Mesothelial cell of epicardium (in vitro differentiated cells): ENCODE results near the gene HSPA12B. TPM values are rescaled to one million over a fixed set of nuclear protein-coding genes. Genes with fewer than 3 reads are reported as not detected.

Experiments
- total RNA-seq: library from RNA; stranded (reverse); gene quantifications from 3 replicates; pipeline ENCODE4 v1.2.1, GENCODE V29; 2021

The HSPA12B gene
- total RNA-seq, 1 donor from 2014 or later, result 13.0 TPM

Other genes with a start within 250 kb of the HSPA12B start
- not detected in 3 replicates for gene GFRA4, start 69.3 kb upstream of the HSPA12B start, total RNA-seq
- 83.0 to 91.1 TPM (median 87.4 TPM) in 3 replicates for gene ADAM33, start 50.7 kb upstream of the HSPA12B start, total RNA-seq
- gene SIGLEC1, start 20.1 kb upstream of the HSPA12B start, total RNA-seq, result 0.04 TPM in 1 of 3 replicates, not detected in the others
- gene ADISSP, start 35.1 kb downstream of the HSPA12B start, total RNA-seq, result 24.3 to 26.5 TPM (median 24.9 TPM) in 3 replicates
- gene SPEF1, start 48.8 kb downstream of the HSPA12B start, total RNA-seq, result 0.27 to 0.40 TPM (median 0.34 TPM) in 3 replicates
- 63.0 to 64.2 TPM (median 63.0 TPM) in 3 replicates for gene CENPB, start 54.1 kb downstream of the HSPA12B start, total RNA-seq
- gene CDC25B, start 63.6 kb downstream of the HSPA12B start, total RNA-seq, result 29.4 to 33.9 TPM (median 29.6 TPM) in 3 replicates
- 13.8 to 14.5 TPM (median 14.0 TPM) in 3 replicates for gene AP5S1, start 87.9 kb downstream of the HSPA12B start, total RNA-seq
- 37.1 to 38.3 TPM (median 37.3 TPM) in 3 replicates for gene MAVS, start 114.1 kb downstream of the HSPA12B start, total RNA-seq
- gene PANK2, start 156.7 kb downstream of the HSPA12B start, total RNA-seq, result 48.3 to 52.5 TPM (median 48.7 TPM) in 3 replicates